ENCODE results near the gene WBP2.

- TF ChIP-seq CTCF (IDR thresholded peaks at IDR 0.05; ENCODE audit: insufficient read depth, low read length, poor library complexity, severe bottlenecking) (no peak), EZH2phosphoT487 (conservative IDR thresholded peaks at IDR 0.05; ENCODE audit: low read length) (no peak)
Observed at GRCh38 chr17:75875940-75876189, 20.7 kb upstream of the WBP2 start.
